Fibroblast of skin of right quadriceps (primary cell): ENCODE measurements around the gene OXNAD1.

Experiments used
- DNase-seq: peaks from one replicate; pipeline ENCODE4 v3.0.0-alpha.2; 2013

Gene OXNAD1

DNA sequence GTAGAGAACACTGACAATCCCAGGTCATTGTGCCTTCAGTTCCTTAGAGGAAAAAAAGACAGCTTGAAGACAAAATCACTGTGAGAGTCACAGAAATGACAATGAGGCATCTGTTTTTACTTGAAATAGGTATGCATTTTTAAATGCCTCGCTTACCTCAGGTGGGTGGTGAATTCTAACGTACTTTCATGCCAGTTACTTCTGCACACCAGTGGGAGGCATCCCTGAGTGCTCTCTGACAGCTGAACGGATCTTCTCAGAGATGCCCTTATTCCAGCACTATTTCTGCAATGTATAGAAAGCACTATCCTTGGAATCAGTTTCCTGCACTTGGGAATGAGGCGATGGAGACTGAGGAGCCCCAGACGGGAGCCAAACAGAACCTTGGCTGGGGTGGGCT lies 16.5 kb upstream of the OXNAD1 start:
- DNase-seq, result no peak

- peak; percentile 36 for DNase-seq
Measured at GRCh38 chr3:16249336-16249735, 15.7 kb upstream of the OXNAD1 start.

DNA sequence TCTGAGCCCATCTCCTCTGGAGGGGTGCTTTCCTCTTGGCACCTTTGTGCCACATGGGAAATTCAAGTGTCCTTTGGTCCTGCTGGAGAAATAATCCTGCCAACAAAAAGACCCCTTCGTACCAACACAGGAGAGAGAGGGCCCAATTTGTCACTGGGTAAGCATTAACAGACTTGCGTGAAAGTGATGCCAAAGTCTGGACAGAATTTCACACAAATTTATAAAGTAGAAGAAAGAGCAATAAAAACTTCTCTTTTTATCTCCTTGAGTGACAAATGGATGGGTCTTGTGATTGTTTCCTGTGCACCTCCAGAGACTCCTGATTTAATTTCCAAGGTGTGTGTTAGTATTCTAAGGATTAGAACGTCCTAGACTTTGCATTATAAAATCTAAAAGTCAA lies 15.1 kb upstream of the OXNAD1 start:
- no peak for DNase-seq

DNA sequence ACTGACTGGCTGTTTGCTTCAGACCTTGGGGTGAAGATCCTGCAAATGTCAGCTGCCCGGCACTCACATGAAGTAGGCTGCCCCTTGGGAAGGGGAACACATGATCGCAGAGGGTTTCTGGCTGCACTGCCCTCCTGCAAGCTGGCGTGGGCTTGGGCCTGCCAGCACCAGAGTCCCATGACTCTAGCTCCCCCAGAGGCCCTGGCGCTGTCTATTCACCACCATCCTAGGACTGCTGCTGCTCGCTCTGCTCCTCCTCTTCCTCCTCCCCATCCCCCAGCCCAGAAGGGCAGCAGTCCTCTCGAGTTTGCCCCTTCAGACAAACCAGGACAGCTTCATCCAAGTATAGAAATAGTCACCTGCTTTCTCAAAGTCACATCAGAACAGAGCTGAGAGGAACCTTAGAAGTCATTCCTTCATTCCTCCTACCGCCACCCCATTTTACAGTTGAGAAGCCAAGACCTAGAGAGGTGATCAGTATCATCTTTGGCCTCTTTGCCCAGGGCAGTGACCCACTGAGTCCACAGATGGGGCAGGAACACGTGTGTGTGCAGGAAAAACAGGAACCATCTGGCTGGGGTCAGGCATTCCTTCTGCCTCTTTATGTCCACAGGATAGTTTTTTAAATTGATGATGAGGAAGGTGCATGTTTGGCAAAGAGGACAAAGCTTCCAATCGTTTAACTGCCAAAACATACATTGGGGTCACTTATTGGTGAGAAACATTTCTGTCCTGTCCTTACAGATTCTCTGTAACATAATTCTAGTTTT lies 13.5 kb upstream of the OXNAD1 start:
- no peak for DNase-seq

- DNase-seq, result no peak
Measured at GRCh38 chr3:16252243-16252978, 12.6 kb upstream of the OXNAD1 start.

GRCh38 chr3:16252988-16253387 lies 12.0 kb upstream of the OXNAD1 start:
- no peak for DNase-seq

- no peak for DNase-seq
Measured at GRCh38 chr3:16253601-16254000, 11.4 kb upstream of the OXNAD1 start.

DNA sequence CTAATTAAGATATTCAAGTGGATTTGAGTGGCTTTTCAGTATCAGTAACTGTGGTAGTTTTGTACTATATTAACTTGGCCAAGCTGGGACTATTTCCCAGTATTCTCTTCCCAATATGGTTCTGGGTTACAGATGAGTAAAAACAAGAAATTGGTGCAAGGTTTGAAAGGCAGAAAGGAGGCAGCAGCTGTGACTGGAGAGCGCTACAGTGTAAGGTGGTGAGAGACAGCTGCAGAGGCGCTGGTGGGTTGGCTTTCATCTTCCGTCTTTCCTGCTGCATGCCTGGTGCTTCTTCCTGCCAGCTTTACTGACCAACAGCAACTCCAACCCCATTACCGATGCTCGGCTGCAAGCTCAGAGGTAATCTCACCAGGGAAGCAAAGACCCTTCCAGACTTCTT lies 10.1 kb upstream of the OXNAD1 start:
- DNase-seq, result no peak

- no peak for DNase-seq
Measured at GRCh38 chr3:16255326-16255725, 9.7 kb upstream of the OXNAD1 start.

- DNase-seq, result no peak
Measured at GRCh38 chr3:16255726-16256125, 9.3 kb upstream of the OXNAD1 start.

- DNase-seq, result no peak
Measured at GRCh38 chr3:16257309-16257708, 7.7 kb upstream of the OXNAD1 start.

DNA sequence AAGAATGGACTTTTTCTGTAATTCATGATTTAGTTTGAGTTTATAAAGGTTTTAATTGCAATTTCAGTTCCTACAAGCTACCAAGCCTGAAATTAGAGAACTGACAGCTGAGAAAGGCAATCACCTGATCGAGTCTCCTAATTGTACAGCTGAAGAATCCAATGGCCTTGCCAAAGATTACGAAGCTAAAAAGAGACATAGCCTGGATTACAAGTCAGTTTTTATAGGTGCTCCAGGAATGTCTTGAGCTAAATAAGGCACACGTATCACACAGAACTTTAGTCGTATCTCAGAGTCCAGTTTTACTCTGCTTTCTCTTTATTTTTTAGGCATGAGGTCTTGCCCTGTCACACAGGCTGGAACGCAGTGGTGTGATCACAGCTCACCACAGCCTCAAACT lies 6.8 kb upstream of the OXNAD1 start:
- no peak for DNase-seq

DNA sequence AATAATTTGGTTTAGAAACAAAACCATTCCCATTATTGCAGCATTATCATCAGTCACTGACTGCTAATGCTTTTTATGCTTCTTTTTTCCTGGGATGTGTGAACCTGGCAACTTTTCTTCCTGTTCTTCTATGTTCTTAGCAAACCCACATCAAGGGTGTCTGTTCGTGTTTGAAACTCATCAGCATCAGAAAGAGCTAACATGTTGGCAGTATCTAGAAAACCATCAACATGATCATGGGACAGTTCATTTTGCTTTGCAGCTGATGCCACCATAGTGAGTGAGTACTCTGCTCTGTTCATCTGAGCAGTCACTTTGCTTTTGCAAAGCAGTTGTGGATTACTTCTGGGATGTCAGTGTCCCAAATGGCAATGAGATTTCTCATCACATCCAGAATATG lies 6.1 kb upstream of the OXNAD1 start:
- DNase-seq, result no peak

GRCh38 chr3:16260046-16260445 lies 5.0 kb upstream of the OXNAD1 start:
- no peak for DNase-seq

- DNase-seq, result no peak
Measured at GRCh38 chr3:16262174-16262573, 2.8 kb upstream of the OXNAD1 start.

DNA sequence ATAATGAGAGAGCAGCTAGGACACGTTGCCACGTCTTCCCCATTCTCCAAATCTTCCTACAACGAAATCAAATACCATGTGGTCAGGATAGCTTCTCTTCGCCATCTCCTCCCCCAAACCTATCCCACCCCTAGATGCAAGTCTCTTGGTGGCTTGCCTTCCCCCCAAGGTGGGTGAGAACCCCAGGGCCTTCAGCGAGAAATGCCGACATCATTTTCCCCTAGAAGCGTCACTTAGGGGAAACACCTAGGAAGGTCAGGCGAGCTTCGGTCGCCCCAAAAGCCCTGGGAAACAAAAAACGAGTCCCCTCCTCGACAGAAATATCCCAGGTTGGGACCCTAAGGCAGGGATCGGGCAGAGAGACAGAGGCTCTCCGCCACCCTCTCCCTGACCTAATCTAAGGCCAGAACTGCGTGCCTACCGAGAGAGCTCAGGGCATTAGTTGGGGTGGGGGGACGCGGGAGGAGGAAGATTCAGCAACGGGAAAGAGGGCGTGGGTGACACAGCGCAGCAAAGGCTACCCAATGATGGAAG lies 771 bp upstream of the OXNAD1 start:
- no peak for DNase-seq

DNA sequence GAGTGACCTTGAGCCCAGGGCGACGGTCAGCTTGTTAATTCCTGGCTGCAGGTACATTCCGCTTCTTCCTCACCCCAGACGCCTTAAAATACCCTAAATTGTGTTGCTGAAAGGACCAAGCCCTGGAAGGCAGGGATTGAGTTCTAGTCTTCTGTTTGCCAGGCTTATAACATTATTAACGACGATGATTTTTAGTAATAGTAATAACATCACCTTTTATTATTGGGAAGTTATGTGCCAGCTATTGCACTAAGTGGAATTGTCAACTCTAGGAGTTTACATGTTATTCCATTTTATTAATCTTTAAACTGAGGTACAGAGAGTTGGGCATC lies 409 bp downstream of the OXNAD1 start:
- DNase-seq, result no peak

GRCh38 chr3:16266714-16267113 lies 1.7 kb downstream of the OXNAD1 start:
- no peak for DNase-seq

DNA sequence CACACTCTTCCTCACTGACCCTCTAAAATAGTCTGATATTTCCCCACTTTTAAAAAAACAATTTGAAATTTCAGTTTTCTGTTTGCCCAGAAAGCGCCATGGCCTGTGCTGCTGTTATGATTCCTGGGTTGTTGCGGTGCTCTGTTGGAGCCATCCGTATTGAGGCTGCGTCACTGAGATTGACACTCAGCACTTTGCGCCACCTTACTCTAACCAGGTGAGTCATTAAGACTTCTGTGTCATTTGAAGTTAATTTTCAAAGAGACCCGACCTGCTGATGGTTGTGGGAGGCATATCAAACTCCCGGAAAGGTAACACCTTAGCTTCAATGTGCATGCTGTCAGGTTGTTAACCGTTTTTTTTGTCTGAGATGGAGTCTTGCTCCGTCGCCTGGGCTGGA lies 5.8 kb downstream of the OXNAD1 start:
- no peak for DNase-seq

GRCh38 chr3:16272588-16272987 lies 7.6 kb downstream of the OXNAD1 start:
- no peak for DNase-seq

GRCh38 chr3:16273867-16274266 lies 8.9 kb downstream of the OXNAD1 start:
- DNase-seq, result no peak

DNA sequence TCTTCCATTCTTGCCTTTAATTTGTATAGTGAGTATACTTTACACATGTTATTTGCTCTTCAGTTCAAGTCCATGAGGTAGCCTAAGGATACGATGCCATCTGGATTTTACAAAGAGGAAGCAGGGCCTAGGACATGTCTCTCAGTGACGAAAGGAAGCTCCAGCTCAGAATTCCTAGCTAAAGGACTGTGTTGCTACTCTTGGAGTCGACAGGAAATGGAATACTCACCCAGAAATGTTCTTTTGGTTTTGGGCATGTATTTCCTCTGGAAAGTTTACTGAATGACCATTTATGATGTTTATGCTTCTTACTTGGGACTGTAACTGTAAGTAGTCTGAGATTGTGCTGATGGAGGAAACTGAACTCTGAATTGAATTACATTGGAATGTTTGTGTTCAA lies 12.5 kb downstream of the OXNAD1 start:
- peak; percentile 22 for DNase-seq

DNA sequence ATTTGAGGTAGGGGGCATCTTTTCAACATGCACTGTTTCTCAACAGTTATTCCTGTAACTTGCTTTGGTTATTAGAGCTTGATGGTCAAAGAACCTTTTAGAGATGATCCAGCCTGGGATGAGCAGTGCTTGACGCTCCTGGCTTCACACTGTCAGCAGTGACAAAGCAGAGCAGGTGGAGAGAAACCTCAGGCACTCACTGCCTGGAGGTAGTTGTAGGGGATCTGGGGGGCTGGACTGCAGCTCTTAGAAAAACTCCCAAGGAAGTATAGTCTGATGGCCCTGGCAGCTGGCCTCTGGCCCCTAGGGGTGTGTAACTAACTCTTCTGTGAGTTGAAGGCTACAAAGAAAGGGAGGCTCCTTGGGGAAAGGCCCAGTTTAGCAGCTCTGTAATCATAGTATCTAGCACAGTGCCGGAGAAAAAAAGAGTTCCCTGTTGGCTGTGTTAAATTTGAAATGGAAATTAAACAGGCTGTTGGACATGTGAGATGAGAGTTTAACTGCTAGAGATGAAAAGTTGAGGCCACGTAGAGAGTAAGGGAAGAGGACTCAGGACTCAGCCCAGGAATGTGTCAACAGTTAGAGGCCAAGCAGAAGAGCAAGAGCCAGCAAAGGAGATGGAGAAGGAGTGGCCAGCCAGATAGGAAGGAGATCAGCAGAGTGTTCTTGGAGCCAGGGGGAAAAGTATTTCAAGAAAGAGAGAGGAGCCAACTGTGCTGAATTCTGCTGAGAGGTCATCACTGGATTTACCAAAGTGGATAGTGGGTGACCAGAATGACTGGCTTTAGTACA lies 14.2 kb downstream of the OXNAD1 start:
- no peak for DNase-seq

- peak; percentile 61 for DNase-seq
Measured at GRCh38 chr3:16280671-16281070, 15.7 kb downstream of the OXNAD1 start.
